Measurements from ENCODE around the gene FLII. TPM values are rescaled to one million over a fixed set of nuclear protein-coding genes. Genes with fewer than 3 reads are reported as not detected.

Gene FLII
- total and polyA plus RNA-seq, 2 donors (not counting 1 experiment from before 2014, with no cell fraction given) = 199 to 395 TPM

GRCh38 chr17:18250259-18250658, 8.3 kb downstream of the FLII start:
- TF ChIP-seq EZH2 (IDR thresholded peaks at IDR 0.05; ENCODE audit: low read length, missing control alignments) = no peak
- TF ChIP-seq, protein P1, sequence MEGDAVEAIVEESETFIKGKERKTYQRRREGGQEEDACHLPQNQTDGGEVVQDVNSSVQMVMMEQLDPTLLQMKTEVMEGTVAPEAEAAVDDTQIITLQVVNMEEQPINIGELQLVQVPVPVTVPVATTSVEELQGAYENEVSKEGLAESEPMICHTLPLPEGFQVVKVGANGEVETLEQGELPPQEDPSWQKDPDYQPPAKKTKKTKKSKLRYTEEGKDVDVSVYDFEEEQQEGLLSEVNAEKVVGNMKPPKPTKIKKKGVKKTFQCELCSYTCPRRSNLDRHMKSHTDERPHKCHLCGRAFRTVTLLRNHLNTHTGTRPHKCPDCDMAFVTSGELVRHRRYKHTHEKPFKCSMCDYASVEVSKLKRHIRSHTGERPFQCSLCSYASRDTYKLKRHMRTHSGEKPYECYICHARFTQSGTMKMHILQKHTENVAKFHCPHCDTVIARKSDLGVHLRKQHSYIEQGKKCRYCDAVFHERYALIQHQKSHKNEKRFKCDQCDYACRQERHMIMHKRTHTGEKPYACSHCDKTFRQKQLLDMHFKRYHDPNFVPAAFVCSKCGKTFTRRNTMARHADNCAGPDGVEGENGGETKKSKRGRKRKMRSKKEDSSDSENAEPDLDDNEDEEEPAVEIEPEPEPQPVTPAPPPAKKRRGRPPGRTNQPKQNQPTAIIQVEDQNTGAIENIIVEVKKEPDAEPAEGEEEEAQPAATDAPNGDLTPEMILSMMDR (conservative IDR thresholded peaks at IDR 0.05 in 1 of 2, IDR thresholded peaks at IDR 0.05 in 1 of 2; ENCODE audit: low read depth in 1 of 2, low read length in 2 of 2) = no peak
- peaks cover 71% of the 10 kb centered on the region for H3K36me3 ChIP-seq (ENCODE audit: control insufficient read depth, insufficient read depth, low read length)
- H3K4me3 ChIP-seq (replicated peaks in 1 of 4; ENCODE audit: control extremely low read depth in 1 of 4, insufficient read depth in 1 of 4, low read depth in 3 of 4, low read length in 4 of 4) = no peak overlapping the region
- no peaks in the 10 kb centered on the region for H3K9me3 ChIP-seq (ENCODE audit: control insufficient read depth, insufficient read depth, low read depth, low read length)
- H3K9ac ChIP-seq (ENCODE audit: insufficient read depth, low read length) = no peak overlapping the region
- no peaks in the 10 kb centered on the region for H3K27me3 ChIP-seq (ENCODE audit: control insufficient read depth, insufficient read depth, low read length)
- H3K27ac ChIP-seq (ENCODE audit: insufficient read depth, low read length) = no peak overlapping the region
- no peak for DNase-seq (ENCODE audit: low read depth in 2 of 2)
- no peak overlapping the region for H3K4me2 ChIP-seq (ENCODE audit: extremely low read depth, insufficient read depth, low read length)
- H4K20me1 ChIP-seq (ENCODE audit: control insufficient read depth, extremely low read depth, insufficient read depth, low read length) = no peaks in the 10 kb centered on the region
- no peaks in the 10 kb centered on the region for H3K4me1 ChIP-seq (ENCODE audit: control insufficient read depth, extremely low read depth, insufficient read depth, low read length)
- H3K79me2 ChIP-seq (ENCODE audit: control insufficient read depth, insufficient read depth, low read length) = peaks cover 2% of the 10 kb centered on the region
- no peak overlapping the region for H2AFZ ChIP-seq (ENCODE audit: low read length)

- H3K27me3 ChIP-seq (ENCODE audit: control insufficient read depth, insufficient read depth, low read length) = no peaks in the 10 kb centered on the region
- no peak overlapping the region for H3K4me3 ChIP-seq (replicated peaks in 1 of 4; ENCODE audit: control extremely low read depth in 1 of 4, insufficient read depth in 1 of 4, low read depth in 3 of 4, low read length in 4 of 4)
- H3K36me3 ChIP-seq (ENCODE audit: control insufficient read depth, insufficient read depth, low read length) = peaks cover 65% of the 10 kb centered on the region
- no peak overlapping the region for H3K27ac ChIP-seq (ENCODE audit: insufficient read depth, low read length)
- H2AFZ ChIP-seq (ENCODE audit: low read length) = no peak overlapping the region
- H3K4me2 ChIP-seq (ENCODE audit: extremely low read depth, insufficient read depth, low read length) = no peak overlapping the region
- TF ChIP-seq, protein P1 (conservative IDR thresholded peaks at IDR 0.05 in 1 of 2, IDR thresholded peaks at IDR 0.05 in 1 of 2; ENCODE audit: low read depth in 1 of 2, low read length in 2 of 2) = no peak
- TF ChIP-seq EZH2 (IDR thresholded peaks at IDR 0.05; ENCODE audit: low read length, missing control alignments) = no peak
- H3K4me1 ChIP-seq (ENCODE audit: control insufficient read depth, extremely low read depth, insufficient read depth, low read length) = no peaks in the 10 kb centered on the region
- no peak for DNase-seq (ENCODE audit: low read depth in 2 of 2)
- H3K9me3 ChIP-seq (ENCODE audit: control insufficient read depth, insufficient read depth, low read depth, low read length) = no peaks in the 10 kb centered on the region
- H4K20me1 ChIP-seq (ENCODE audit: control insufficient read depth, extremely low read depth, insufficient read depth, low read length) = no peaks in the 10 kb centered on the region
- no peak overlapping the region for H3K9ac ChIP-seq (ENCODE audit: insufficient read depth, low read length)
- no peaks in the 10 kb centered on the region for H3K79me2 ChIP-seq (ENCODE audit: control insufficient read depth, insufficient read depth, low read length)
Observed at GRCh38 chr17:18248811-18249210, 9.7 kb downstream of the FLII start.

GRCh38 chr17:18248300-18248731, 10.2 kb downstream of the FLII start:
- DNase-seq (ENCODE audit: low read depth in 2 of 2) = peak; percentile 62 to 74
- TF ChIP-seq, protein P1 (conservative IDR thresholded peaks at IDR 0.05 in 1 of 2, IDR thresholded peaks at IDR 0.05 in 1 of 2; ENCODE audit: low read depth in 1 of 2, low read length in 2 of 2) = peak; percentile 60 to 73
- no peak for TF ChIP-seq EZH2 (IDR thresholded peaks at IDR 0.05; ENCODE audit: low read length, missing control alignments)
- Histone ChIP-seq H3K9me3 (ENCODE audit: control insufficient read depth, insufficient read depth, low read depth, low read length) (no peaks in the 10 kb centered on the region), H3K27ac (ENCODE audit: insufficient read depth, low read length) (no peak overlapping the region), H3K9ac (ENCODE audit: insufficient read depth, low read length) (no peak overlapping the region), H3K4me3 (replicated peaks in 1 of 4; ENCODE audit: control extremely low read depth in 1 of 4, insufficient read depth in 1 of 4, low read depth in 3 of 4, low read length in 4 of 4) (no peak overlapping the region), H3K79me2 (ENCODE audit: control insufficient read depth, insufficient read depth, low read length) (no peaks in the 10 kb centered on the region), H3K4me2 (ENCODE audit: extremely low read depth, insufficient read depth, low read length) (no peak overlapping the region), H3K27me3 (ENCODE audit: control insufficient read depth, insufficient read depth, low read length) (no peaks in the 10 kb centered on the region), H2AFZ (ENCODE audit: low read length) (no peak overlapping the region), H3K36me3 (ENCODE audit: control insufficient read depth, insufficient read depth, low read length) (peaks cover 65% of the 10 kb centered on the region), H4K20me1 (ENCODE audit: control insufficient read depth, extremely low read depth, insufficient read depth, low read length) (no peaks in the 10 kb centered on the region), H3K4me1 (ENCODE audit: control insufficient read depth, extremely low read depth, insufficient read depth, low read length) (no peaks in the 10 kb centered on the region)

Measured in fibroblast of lung (primary cell).